Endothelial cell of umbilical vein (primary cell): ENCODE data around the gene PCYOX1L. TPM values are rescaled to one million over a fixed set of nuclear protein-coding genes. Genes with fewer than 3 reads are reported as not detected.

Source experiments
- BruUV-seq: library from RNA; stranded (reverse); fragments of 400-500 nt; replicated peaks from 2 replicates; lab custom pipeline; 2021; lab: Mats Ljungman, UMichigan
- CTCF ChIA-PET: fragments of 300-600, 350-600 bp; sonication (Branson Sonifier 250); formaldehyde crosslinking; loops from one replicate; lab custom pipeline; 2021; ENCODE audit warnings: antibody characterized with exemption, inconsistent platforms; lab: Charles Lee
- POLR2A ChIA-PET: fragments of 300-600, 350-600 bp; sonication (Branson Sonifier 250); formaldehyde crosslinking; loops from one replicate; lab custom pipeline; 2021; ENCODE audit warnings: antibody characterized with exemption, inconsistent platforms; lab: Charles Lee
- DNase-seq: peaks from one replicate; pipeline ENCODE4 v3.0.0-alpha.2; 2011; ENCODE audit warnings: low read depth, low spot score
- FAIRE-seq: peaks from 2 replicates; lab custom pipeline; 2011; peaks lifted over from hg19 to GRCh38; lab: Jason Lieb, UNC
- H2AFZ ChIP-seq: 2 replicates; pipeline ENCODE4 v1.6.0; 2012; ENCODE audit warnings: low read depth, low read length, control low read depth, inconsistent platforms
- H3K27ac ChIP-seq: 2 replicates; pipeline ENCODE4 v1.5.1; 2011; ENCODE audit warnings: low read depth, mild to moderate bottlenecking, control low read depth, low read length, moderate library complexity; ENCODE audit not compliant: insufficient read depth
- H3K27me3 ChIP-seq, 2 experiments: 2 replicates each; pipeline versions ENCODE4 v1.6.0 to v1.6.1; 2011; ENCODE audit warnings: low read length in 2 of 2, mixed read lengths in 1 of 2; ENCODE audit not compliant: control insufficient read depth in 2 of 2, insufficient read depth in 2 of 2
- H3K36me3 ChIP-seq, 2 experiments: 2 replicates in 1 of 2; 3 replicates in 1 of 2; pipeline ENCODE4 v1.5.1; 2011; ENCODE audit warnings: low read length in 2 of 2, mild to moderate bottlenecking in 1 of 2, moderate library complexity in 1 of 2; ENCODE audit not compliant: control insufficient read depth in 2 of 2, insufficient read depth in 2 of 2; ENCODE audit errors: extremely low read depth in 1 of 2
- H3K4me1 ChIP-seq: 3 replicates; pipeline ENCODE4 v1.5.1; 2011; ENCODE audit warnings: mild to moderate bottlenecking, low read length; ENCODE audit not compliant: control insufficient read depth, insufficient read depth; ENCODE audit errors: extremely low read depth
- H3K4me2 ChIP-seq: 2 replicates; pipeline ENCODE4 v1.6.1; 2011; ENCODE audit warnings: low read length, control low read depth, mixed read lengths; ENCODE audit not compliant: insufficient read depth
- H3K4me3 ChIP-seq, 3 experiments: fragments of 200-600 bp in 1 of 3; sonication (generic), shearing (Covaris generic) in 1 of 3; replicated peaks in 1 of 3; 2 replicates each; pipeline ENCODE4 v1.5.1; 2011 to 2016; ENCODE audit warnings: control low read depth in 3 of 3, low read length in 3 of 3, mild to moderate bottlenecking in 2 of 3, inconsistent platforms in 1 of 3, low read depth in 1 of 3, moderate library complexity in 1 of 3; ENCODE audit not compliant: insufficient read depth in 1 of 3
- H3K79me2 ChIP-seq: 2 replicates; pipeline ENCODE4 v1.6.0; 2012; ENCODE audit warnings: low read length, inconsistent platforms; ENCODE audit not compliant: control insufficient read depth, insufficient read depth
- H3K9ac ChIP-seq: replicated peaks from 2 replicates; pipeline ENCODE3; 2011; ENCODE audit warnings: low read length, control low read depth; ENCODE audit not compliant: insufficient read depth; ENCODE audit errors: extremely low read depth
- H3K9me1 ChIP-seq: replicated peaks from 3 replicates; pipeline ENCODE4 v1.6.0; 2011; ENCODE audit warnings: mild to moderate bottlenecking, low read length; ENCODE audit not compliant: control insufficient read depth, insufficient read depth; ENCODE audit errors: extremely low read depth
- H3K9me3 ChIP-seq: replicated peaks from 2 replicates; pipeline ENCODE4 v1.5.1; 2012; ENCODE audit warnings: low read length, inconsistent platforms; ENCODE audit not compliant: control insufficient read depth, insufficient read depth
- H4K20me1 ChIP-seq: replicated peaks from 2 replicates; pipeline ENCODE3; 2011; ENCODE audit warnings: mild to moderate bottlenecking, low read length; ENCODE audit not compliant: control insufficient read depth, insufficient read depth; ENCODE audit errors: extremely low read depth
- CTCF ChIP-seq, 2 donors: IDR thresholded peaks; 1 replicate in 1 of 2; 2 replicates in 1 of 2; pipeline ENCODE4 v1.5.1; 2011; ENCODE audit warnings: low read length in 2 of 2, mild to moderate bottlenecking in 2 of 2, moderate library complexity in 2 of 2, control low read depth in 1 of 2, inconsistent platforms in 1 of 2, low read depth in 1 of 2; ENCODE audit not compliant: insufficient read depth in 1 of 2; ENCODE audit errors: extremely low read depth in 1 of 2
- EZH2 ChIP-seq: IDR thresholded peaks from 2 replicates; pipeline ENCODE4 v1.6.1; 2012; ENCODE audit warnings: borderline replicate concordance, low read depth, mild to moderate bottlenecking, moderate library complexity, low read length, inconsistent platforms; ENCODE audit not compliant: severe bottlenecking
- FOS ChIP-seq: IDR thresholded peaks from 2 replicates; pipeline ENCODE4 v1.6.1; 2011; ENCODE audit warnings: mild to moderate bottlenecking, low read length, moderate library complexity, borderline replicate concordance; ENCODE audit not compliant: insufficient read depth
- GATA2 ChIP-seq: IDR thresholded peaks from 2 replicates; pipeline ENCODE4 v1.7.0; 2011; ENCODE audit warnings: low read depth, mild to moderate bottlenecking, moderate library complexity, mixed read lengths, low read length; ENCODE audit not compliant: insufficient read length, insufficient read depth
- JUN ChIP-seq: IDR thresholded peaks from 2 replicates; pipeline ENCODE4 v1.6.1; 2011; ENCODE audit warnings: borderline replicate concordance, low read depth; ENCODE audit not compliant: insufficient read length, insufficient read depth
- MAX ChIP-seq: IDR thresholded peaks from 2 replicates; pipeline ENCODE4 v1.6.1; 2011; ENCODE audit not compliant: insufficient read depth, insufficient read length
- MYC ChIP-seq: IDR thresholded peaks from one replicate; pipeline ENCODE4 v1.6.1; 2011; ENCODE audit warnings: mild to moderate bottlenecking, low read depth, low read length
- POLR2A ChIP-seq: IDR thresholded peaks from 2 replicates; pipeline ENCODE4 v1.6.1; 2012; ENCODE audit warnings: low read depth, mild to moderate bottlenecking, control low read depth, low read length
- POLR2AphosphoS5 ChIP-seq: IDR thresholded peaks from 2 replicates; pipeline ENCODE4 v1.6.1; 2012; ENCODE audit warnings: low read depth, mild to moderate bottlenecking, control low read depth, low read length, moderate library complexity; ENCODE audit not compliant: insufficient read depth
- dilution Hi-C: fragments of 300-500 bp; cut with MboI; formaldehyde crosslinking; loops from one replicate; pipeline ENCODE4 v1.15.0; 2019; ENCODE audit warnings: low sequenced_read_pairs; ENCODE audit not compliant: extremely low pct_ligation_motif_present
- intact Hi-C: fragments of 100-400 bp; cut with micrococcal nuclease; formaldehyde crosslinking; loops from one replicate; pipeline ENCODE4 v1.10.0; 2022
- polyA plus RNA-seq, 4 experiments: library from polyadenylated mRNA; depleted of rRNA in 3 of 4; stranded (reverse) in 3 of 4; unstranded in 1 of 4; fragments of >200 nt; gene quantifications; 2 replicates each; pipeline versions ENCODE4 v1.2.1 to v1.2.3, GENCODE V29; 2011 to 2012; ENCODE audit warnings: missing spikeins in 1 of 4
- total RNA-seq: library from RNA; stranded (reverse); gene quantifications from 2 replicates; pipeline ENCODE4 v1.2.3, GENCODE V29; 2021

PCYOX1L gene
- total and polyA plus RNA-seq, 2 donors (not counting 3 experiments of a cell fraction or from before 2014, with no cell fraction given) = 23.3 to 28.1 TPM

GRCh38 chr5:149418910-149419531 lies 61.2 kb downstream of the PCYOX1L start:
- Histone ChIP-seq H2AFZ (no peak overlapping the region), H3K4me1 (peaks cover 10% of the 10 kb centered on the region), H3K9me3 (no peaks in the 10 kb centered on the region), H3K36me3 (no peaks in the 10 kb centered on the region), H3K9ac (no peak overlapping the region), H3K4me2 (no peak overlapping the region), H3K27ac (no peak overlapping the region), H3K27me3 (no peaks in the 10 kb centered on the region), H3K9me1 (no peaks in the 10 kb centered on the region), H3K4me3 (no peak overlapping the region), H4K20me1 (no peaks in the 10 kb centered on the region), H3K79me2 (no peaks in the 10 kb centered on the region)
- intact Hi-C loops = no loop called here
- DNase-seq (no peak), FAIRE-seq (no peak)
- ChIA-PET CTCF (interaction anchor here (1.0 to 2.4 kb wide), 3 partner anchors 13 to 47 kb away, joined by 3 to 10 read pairs (median 4); no protein-coding TSS in a partner anchor), POLR2A (no interaction called here)
- no peak for TF ChIP-seq JUN
- TF ChIP-seq MYC = no peak
- TF ChIP-seq MAX = no peak
- no peak for TF ChIP-seq GATA2
- TF ChIP-seq CTCF (IDR thresholded peaks at IDR 0.05; ENCODE audit: extremely low read depth in 1 of 2, insufficient read depth in 1 of 2, low read depth in 1 of 2, low read length in 2 of 2) = no peak
- no peak for TF ChIP-seq POLR2AphosphoS5
- TF ChIP-seq EZH2 = no peak
- TF ChIP-seq FOS = no peak
- no peak for TF ChIP-seq POLR2A
- dilution Hi-C loops = no loop called here
- no TSS peak for BruUV-seq

Other genes starting within 250 kb of the PCYOX1L start
- gene ABLIM3, start 216.6 kb upstream of the PCYOX1L start, total RNA-seq = 25.7 and 42.1 TPM in 2 replicates
- gene ABLIM3, start 216.6 kb upstream of the PCYOX1L start, polyA plus RNA-seq = 14.9 and 16.7 TPM in 2 replicates
- 73.2 and 76.2 TPM in 2 replicates for gene AFAP1L1, start 86.2 kb upstream of the PCYOX1L start, total RNA-seq
- gene AFAP1L1, start 86.2 kb upstream of the PCYOX1L start, polyA plus RNA-seq = 6.2 and 7.9 TPM in 2 replicates
- 32.5 and 41.0 TPM in 2 replicates for gene GRPEL2, start 12.5 kb upstream of the PCYOX1L start, total RNA-seq
- 5.8 and 7.6 TPM in 2 replicates for gene GRPEL2, start 12.5 kb upstream of the PCYOX1L start, polyA plus RNA-seq
- gene IL17B, start 21.2 kb downstream of the PCYOX1L start, total RNA-seq = not detected in 2 replicates
- 0.37 TPM in 1 of 2 replicates, not detected in the other for gene IL17B, start 21.2 kb downstream of the PCYOX1L start, polyA plus RNA-seq
- 253 and 259 TPM in 2 replicates for gene CSNK1A1, start 193.4 kb downstream of the PCYOX1L start, total RNA-seq
- gene CSNK1A1, start 193.4 kb downstream of the PCYOX1L start, polyA plus RNA-seq = 69.7 and 74.1 TPM in 2 replicates
- 7.0 and 7.1 TPM in 2 replicates for gene ARHGEF37, start 223.5 kb downstream of the PCYOX1L start, total RNA-seq
- gene ARHGEF37, start 223.5 kb downstream of the PCYOX1L start, polyA plus RNA-seq = 4.4 and 4.9 TPM in 2 replicates